ENCODE results near the gene NT5DC2.

DNA sequence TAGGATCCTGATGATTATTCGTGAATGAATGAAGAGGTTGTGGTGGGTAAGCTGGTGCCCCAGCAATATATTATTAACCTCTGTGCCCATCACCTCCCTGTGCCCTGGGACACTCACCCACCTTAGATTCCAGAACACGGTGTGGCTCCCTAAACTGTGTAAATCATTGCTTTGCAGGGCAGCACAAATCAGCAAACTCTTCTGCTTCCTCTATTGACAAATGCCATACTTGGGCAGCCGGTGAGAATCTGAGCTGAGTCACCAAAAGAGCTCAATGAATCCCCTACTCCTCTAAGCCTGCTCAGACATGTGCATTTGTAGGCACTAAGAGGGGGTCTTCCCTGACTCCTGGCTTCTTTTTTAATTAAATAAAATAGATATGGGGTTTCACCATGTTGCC, 18.4 kb upstream of the NT5DC2 start:
- TF ChIP-seq, protein P1, sequence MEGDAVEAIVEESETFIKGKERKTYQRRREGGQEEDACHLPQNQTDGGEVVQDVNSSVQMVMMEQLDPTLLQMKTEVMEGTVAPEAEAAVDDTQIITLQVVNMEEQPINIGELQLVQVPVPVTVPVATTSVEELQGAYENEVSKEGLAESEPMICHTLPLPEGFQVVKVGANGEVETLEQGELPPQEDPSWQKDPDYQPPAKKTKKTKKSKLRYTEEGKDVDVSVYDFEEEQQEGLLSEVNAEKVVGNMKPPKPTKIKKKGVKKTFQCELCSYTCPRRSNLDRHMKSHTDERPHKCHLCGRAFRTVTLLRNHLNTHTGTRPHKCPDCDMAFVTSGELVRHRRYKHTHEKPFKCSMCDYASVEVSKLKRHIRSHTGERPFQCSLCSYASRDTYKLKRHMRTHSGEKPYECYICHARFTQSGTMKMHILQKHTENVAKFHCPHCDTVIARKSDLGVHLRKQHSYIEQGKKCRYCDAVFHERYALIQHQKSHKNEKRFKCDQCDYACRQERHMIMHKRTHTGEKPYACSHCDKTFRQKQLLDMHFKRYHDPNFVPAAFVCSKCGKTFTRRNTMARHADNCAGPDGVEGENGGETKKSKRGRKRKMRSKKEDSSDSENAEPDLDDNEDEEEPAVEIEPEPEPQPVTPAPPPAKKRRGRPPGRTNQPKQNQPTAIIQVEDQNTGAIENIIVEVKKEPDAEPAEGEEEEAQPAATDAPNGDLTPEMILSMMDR (IDR thresholded peaks at IDR 0.05; ENCODE audit: low read depth, low read length, poor library complexity, severe bottlenecking) = no peak
- no peak for TF ChIP-seq EZH2phosphoT487 (IDR thresholded peaks at IDR 0.05; ENCODE audit: borderline replicate concordance, low read length)

All from DOHH2 (cell line).